Astrocyte (in vitro differentiated cells and primary cell): ENCODE measurements around the gene MAGEA9B. TPM values are rescaled to one million over a fixed set of nuclear protein-coding genes. Genes with fewer than 3 reads are reported as not detected.
A peak's percentile ranks its signal among the peaks of the same experiment; 100 is the strongest.
"Not testable (repeated sequence)": the region's sequence is repeated elsewhere in the genome, so short reads cannot be mapped to it uniquely, and the experiment has no call there.

Experiments
- DNase-seq: peaks from one replicate; pipeline ENCODE4 v3.0.0-alpha.2; 2010; ENCODE audit warnings: low read depth
- FAIRE-seq: peaks from 2 replicates; lab custom pipeline; 2011; peaks lifted over from hg19 to GRCh38; lab: Jason Lieb, UNC
- H2AFZ ChIP-seq: 2 replicates; pipeline ENCODE4 v1.6.0; 2012; ENCODE audit warnings: low read depth, low read length, inconsistent platforms
- H3K27ac ChIP-seq: 2 replicates; pipeline ENCODE4 v1.5.1; 2011; ENCODE audit warnings: low read depth, low read length, inconsistent platforms
- H3K27me3 ChIP-seq: 2 replicates; pipeline ENCODE4 v1.6.0; 2011; ENCODE audit warnings: low read length, inconsistent platforms; ENCODE audit not compliant: insufficient read depth
- H3K36me3 ChIP-seq: 2 replicates; pipeline ENCODE4 v1.5.1; 2011; ENCODE audit warnings: low read length, inconsistent platforms; ENCODE audit not compliant: insufficient read depth
- H3K4me1 ChIP-seq: 2 replicates; pipeline ENCODE4 v1.5.1; 2011; ENCODE audit warnings: low read length, inconsistent platforms; ENCODE audit not compliant: insufficient read depth
- H3K4me2 ChIP-seq: 2 replicates; pipeline ENCODE4 v1.6.0; 2012; ENCODE audit warnings: low read length, inconsistent platforms
- H3K4me3 ChIP-seq: 2 replicates; pipeline ENCODE4 v1.5.1; 2011; ENCODE audit warnings: low read depth, mild to moderate bottlenecking, low read length, inconsistent platforms; ENCODE audit not compliant: insufficient read depth
- H3K79me2 ChIP-seq: 2 replicates; pipeline ENCODE4 v1.6.0; 2012; ENCODE audit warnings: mild to moderate bottlenecking, low read length, inconsistent platforms; ENCODE audit not compliant: insufficient read depth
- H3K9ac ChIP-seq: 2 replicates; pipeline ENCODE4 v1.6.0; 2012; ENCODE audit warnings: mild to moderate bottlenecking, low read length, inconsistent platforms
- H3K9me3 ChIP-seq: 2 replicates; pipeline ENCODE4 v1.5.1; 2012; ENCODE audit warnings: low read depth, mild to moderate bottlenecking, low read length, inconsistent platforms; ENCODE audit not compliant: insufficient read depth
- H4K20me1 ChIP-seq: 2 replicates; pipeline ENCODE4 v1.6.0; 2012; ENCODE audit warnings: low read length, inconsistent platforms; ENCODE audit not compliant: insufficient read depth
- H3K27ac Mint-ChIP-seq: one replicate; pipeline ENCODE4 v1.8.0; 2021; ENCODE audit warnings: mild to moderate bottlenecking, mixed read lengths; ENCODE audit not compliant: unreplicated experiment
- H3K27me3 Mint-ChIP-seq: one replicate; pipeline ENCODE4 v1.8.0; 2021; ENCODE audit warnings: low read depth, mixed read lengths; ENCODE audit not compliant: unreplicated experiment
- H3K36me3 Mint-ChIP-seq: one replicate; pipeline ENCODE4 v1.8.0; 2021; ENCODE audit warnings: low read depth, mixed read lengths; ENCODE audit not compliant: unreplicated experiment
- H3K4me1 Mint-ChIP-seq: one replicate; pipeline ENCODE4 v1.8.0; 2021; ENCODE audit warnings: low read depth, mixed read lengths; ENCODE audit not compliant: unreplicated experiment
- H3K4me3 Mint-ChIP-seq: one replicate; pipeline ENCODE4 v1.8.0; 2021; ENCODE audit warnings: mild to moderate bottlenecking, moderate library complexity, mixed read lengths; ENCODE audit not compliant: unreplicated experiment
- H3K9me3 Mint-ChIP-seq: one replicate; pipeline ENCODE4 v1.8.0; 2021; ENCODE audit warnings: mild to moderate bottlenecking, mixed read lengths; ENCODE audit not compliant: unreplicated experiment
- total RNA-seq: library from RNA; stranded (reverse); gene quantifications from 2 replicates; pipeline ENCODE4 v1.2.1, GENCODE V29; 2021

The MAGEA9B gene
- total RNA-seq, 1 donor from 2014 or later, result not detected

DNA sequence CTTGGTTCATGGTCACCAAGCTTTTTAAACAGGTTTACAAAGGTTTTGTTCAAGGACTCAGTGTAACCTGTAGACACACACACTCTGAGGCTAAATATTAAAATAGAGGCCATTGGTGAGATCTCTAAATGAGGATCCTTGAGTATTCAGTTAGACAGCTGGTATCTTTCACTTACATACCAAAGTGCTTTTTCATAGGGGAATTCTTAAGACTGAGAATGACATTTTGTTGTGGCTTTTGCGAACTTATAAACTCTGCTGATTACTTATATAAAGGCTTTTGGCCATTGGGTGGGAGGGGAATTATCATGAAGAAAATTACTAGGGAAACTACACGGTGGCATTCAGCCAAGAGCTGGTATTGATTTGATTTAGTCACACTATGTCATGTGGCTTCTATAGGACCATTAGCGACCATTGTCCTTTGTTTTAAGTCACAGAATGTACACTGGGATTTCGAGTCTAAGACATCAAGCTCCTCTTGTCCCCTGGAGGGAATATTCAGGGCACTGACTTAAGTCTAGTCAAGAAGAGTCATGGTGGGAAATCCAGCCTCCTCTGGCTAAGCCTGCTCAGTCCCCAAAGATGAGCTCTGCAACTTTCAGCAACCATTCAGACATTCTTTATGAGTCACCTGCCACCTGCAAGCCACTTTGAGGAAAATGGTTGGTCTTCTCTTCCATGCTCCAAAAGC, 35.9 kb downstream of the MAGEA9B start:
- H3K4me2 ChIP-seq, H3K4me1 Mint-ChIP-seq, H3K4me3 ChIP-seq, H3K9me3 Mint-ChIP-seq, H3K9me3 ChIP-seq, H3K27me3 ChIP-seq, H3K36me3 ChIP-seq, H3K27ac Mint-ChIP-seq, H3K27me3 Mint-ChIP-seq, H2AFZ ChIP-seq, DNase-seq, H3K4me3 Mint-ChIP-seq, H3K36me3 Mint-ChIP-seq, H4K20me1 ChIP-seq, H3K79me2 ChIP-seq, H3K9ac ChIP-seq, H3K27ac ChIP-seq, H3K4me1 ChIP-seq: not testable (repeated sequence)
- peak; percentile 99 for FAIRE-seq

DNA sequence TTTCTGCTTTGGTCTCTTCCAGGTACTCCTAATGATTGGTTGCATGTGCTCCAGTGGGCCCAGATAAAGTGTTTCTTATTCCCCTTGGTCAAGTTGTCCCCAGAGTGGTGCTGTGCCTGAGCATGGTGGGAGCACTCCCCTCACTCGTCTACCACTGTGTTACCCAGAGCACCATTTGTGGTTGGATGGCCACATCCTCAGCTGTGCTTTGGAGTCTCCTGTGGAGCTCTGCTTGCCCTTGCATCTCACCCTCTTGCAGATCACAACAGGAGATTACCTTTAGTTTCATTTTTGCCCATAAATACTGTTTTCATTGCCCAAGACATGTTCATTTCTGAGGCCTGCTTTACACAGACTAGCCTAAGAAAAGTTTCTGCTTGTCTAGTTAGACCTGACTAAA, 36.8 kb downstream of the MAGEA9B start:
- not testable (repeated sequence) for H3K9ac ChIP-seq, DNase-seq, H3K27ac ChIP-seq, H3K4me3 Mint-ChIP-seq, H4K20me1 ChIP-seq, H3K27ac Mint-ChIP-seq, H3K4me3 ChIP-seq, H3K27me3 ChIP-seq, H3K36me3 Mint-ChIP-seq, H3K79me2 ChIP-seq, H3K36me3 ChIP-seq, H3K4me1 Mint-ChIP-seq, H3K9me3 ChIP-seq, H2AFZ ChIP-seq, H3K4me2 ChIP-seq, H3K27me3 Mint-ChIP-seq, H3K4me1 ChIP-seq, FAIRE-seq, H3K9me3 Mint-ChIP-seq

DNA sequence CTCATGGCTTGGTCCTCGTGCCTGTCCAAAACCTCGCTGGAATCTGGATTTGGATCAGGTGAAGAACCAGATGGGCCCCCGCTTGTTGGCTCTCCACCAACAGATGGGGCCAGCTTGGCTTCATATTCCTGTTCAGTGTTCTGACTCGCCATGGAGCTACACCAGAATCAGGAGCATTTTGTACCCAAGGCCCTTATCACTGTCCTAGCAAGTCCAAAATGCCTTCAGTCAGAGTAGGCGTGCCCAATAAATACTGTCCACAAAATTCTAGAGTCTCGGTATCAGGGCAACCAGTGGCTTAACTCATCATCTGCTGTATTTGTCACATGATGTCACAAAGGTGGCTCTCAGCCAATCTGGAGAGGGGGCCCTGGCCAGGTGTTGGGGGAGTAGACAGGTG, 37.6 kb downstream of the MAGEA9B start, which contains the start of gene HSFX3:
Gene HSFX3, minus strand, starts transcription at position 224 of the 400 bp plus-strand sequence. Its CDS starts 72 bp downstream, at position 152.
- not testable (repeated sequence) for H2AFZ ChIP-seq, H3K4me3 Mint-ChIP-seq, H3K9me3 ChIP-seq, H3K36me3 Mint-ChIP-seq, H3K9ac ChIP-seq, FAIRE-seq, H3K4me1 ChIP-seq, H3K27ac ChIP-seq, DNase-seq, H3K36me3 ChIP-seq, H3K27me3 ChIP-seq, H4K20me1 ChIP-seq, H3K4me3 ChIP-seq, H3K27ac Mint-ChIP-seq, H3K27me3 Mint-ChIP-seq, H3K4me2 ChIP-seq, H3K4me1 Mint-ChIP-seq, H3K9me3 Mint-ChIP-seq, H3K79me2 ChIP-seq

DNA sequence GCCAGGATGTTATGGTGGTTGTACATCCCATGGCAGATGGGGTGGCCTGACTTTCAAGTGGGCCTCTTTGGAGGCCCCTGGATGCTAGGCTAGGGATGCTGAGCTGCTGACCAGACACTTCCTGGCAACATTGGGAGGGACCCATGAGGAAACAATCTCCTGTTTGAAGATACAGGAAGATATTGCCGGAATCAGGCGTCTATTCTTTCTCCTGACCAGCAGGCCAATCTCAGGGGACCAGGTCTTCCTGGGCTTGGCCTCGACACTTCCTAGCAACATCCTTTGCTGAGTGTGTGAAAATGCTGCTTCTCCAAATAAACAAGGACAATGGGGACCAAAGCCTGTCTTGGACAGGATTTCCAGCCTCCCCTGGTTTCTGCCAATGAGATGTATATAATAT, 39.5 kb downstream of the MAGEA9B start:
- H3K27ac Mint-ChIP-seq, FAIRE-seq: not testable (repeated sequence)

DNA sequence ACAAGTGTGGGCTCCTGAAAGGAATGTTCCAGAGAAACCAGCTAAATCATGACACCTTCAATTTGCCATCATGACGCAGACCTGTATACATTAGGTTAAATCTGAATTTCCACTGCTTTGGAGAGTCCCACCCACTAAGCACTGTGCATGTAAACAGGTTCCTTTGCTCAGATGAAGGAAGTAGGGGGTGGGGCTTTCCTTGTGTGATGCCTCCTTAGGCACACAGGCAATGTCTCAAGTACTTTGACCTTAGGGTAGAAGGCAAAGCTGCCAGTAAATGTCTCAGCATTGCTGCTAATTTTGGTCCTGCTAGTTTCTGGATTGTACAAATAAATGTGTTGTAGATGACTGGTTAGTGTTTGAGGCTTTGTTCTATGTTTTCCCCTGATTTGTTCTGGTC, 40.3 kb downstream of the MAGEA9B start:
- H3K4me2 ChIP-seq, H4K20me1 ChIP-seq, DNase-seq, H3K9me3 ChIP-seq, H3K27me3 Mint-ChIP-seq, H3K27ac Mint-ChIP-seq, H3K36me3 Mint-ChIP-seq, H3K9ac ChIP-seq, H3K4me1 Mint-ChIP-seq, H3K4me3 ChIP-seq, H3K9me3 Mint-ChIP-seq, H3K79me2 ChIP-seq, H3K4me1 ChIP-seq, H3K27ac ChIP-seq, H3K27me3 ChIP-seq, H2AFZ ChIP-seq, H3K36me3 ChIP-seq, H3K4me3 Mint-ChIP-seq: not testable (repeated sequence)
- peak; percentile 41 for FAIRE-seq

More for the DNA sequence above, 39.5 kb downstream of the MAGEA9B start:
- H3K4me3 ChIP-seq, DNase-seq, H3K4me1 ChIP-seq, H3K27me3 ChIP-seq, H3K4me1 Mint-ChIP-seq, H4K20me1 ChIP-seq, H3K4me3 Mint-ChIP-seq, H3K79me2 ChIP-seq, H3K27ac ChIP-seq, H3K4me2 ChIP-seq, H2AFZ ChIP-seq, H3K36me3 ChIP-seq, H3K9me3 ChIP-seq, H3K27me3 Mint-ChIP-seq, H3K36me3 Mint-ChIP-seq, H3K9ac ChIP-seq, H3K9me3 Mint-ChIP-seq: not testable (repeated sequence)
